ENCODE measurements around the gene MPZL2.

DNA sequence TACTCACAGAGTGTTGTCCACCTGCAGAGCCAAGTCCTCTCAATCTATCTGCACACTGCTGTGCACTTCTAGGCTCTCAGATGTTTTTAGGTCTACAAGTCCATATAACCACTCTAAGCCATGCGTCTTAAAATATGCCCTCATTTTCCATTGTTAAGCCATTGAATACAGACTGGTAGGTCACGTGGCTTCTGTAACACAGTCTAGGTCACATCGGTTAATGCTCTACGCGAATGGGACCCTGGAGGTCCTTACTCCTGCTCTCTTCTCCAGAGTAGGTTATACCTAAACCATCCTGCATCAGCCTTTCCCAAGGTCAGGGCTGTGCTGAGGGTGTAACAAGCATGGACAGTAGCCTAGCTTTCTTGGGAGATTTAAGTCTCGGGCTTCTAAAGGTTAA is 40.1 kb downstream of the MPZL2 start:
- TF ChIP-seq ZFP36 (IDR thresholded peaks at IDR 0.05; ENCODE audit: borderline replicate concordance, low read depth, low read length, partially characterized antibody) (no peak), HMG20B (CRISPR knock-in tag; conservative IDR thresholded peaks at IDR 0.05) (no peak), ZNF232 (CRISPR knock-in tag; IDR thresholded peaks at IDR 0.05; ENCODE audit: borderline replicate concordance) (no peak), SP2 (CRISPR knock-in tag; IDR thresholded peaks at IDR 0.05) (no peak), EP300 (IDR thresholded peaks at IDR 0.05; ENCODE audit: low read depth in 2 of 2, low read length in 2 of 2) (no peak), EP300 (CRISPR knock-in tag; IDR thresholded peaks at IDR 0.05; ENCODE audit: borderline replicate concordance) (no peak), ZNF790 (CRISPR knock-in tag; IDR thresholded peaks at IDR 0.05; ENCODE audit: borderline replicate concordance) (no peak), ATF1 (CRISPR knock-in tag; IDR thresholded peaks at IDR 0.05) (no peak)
- TF ChIP-seq, protein P1, sequence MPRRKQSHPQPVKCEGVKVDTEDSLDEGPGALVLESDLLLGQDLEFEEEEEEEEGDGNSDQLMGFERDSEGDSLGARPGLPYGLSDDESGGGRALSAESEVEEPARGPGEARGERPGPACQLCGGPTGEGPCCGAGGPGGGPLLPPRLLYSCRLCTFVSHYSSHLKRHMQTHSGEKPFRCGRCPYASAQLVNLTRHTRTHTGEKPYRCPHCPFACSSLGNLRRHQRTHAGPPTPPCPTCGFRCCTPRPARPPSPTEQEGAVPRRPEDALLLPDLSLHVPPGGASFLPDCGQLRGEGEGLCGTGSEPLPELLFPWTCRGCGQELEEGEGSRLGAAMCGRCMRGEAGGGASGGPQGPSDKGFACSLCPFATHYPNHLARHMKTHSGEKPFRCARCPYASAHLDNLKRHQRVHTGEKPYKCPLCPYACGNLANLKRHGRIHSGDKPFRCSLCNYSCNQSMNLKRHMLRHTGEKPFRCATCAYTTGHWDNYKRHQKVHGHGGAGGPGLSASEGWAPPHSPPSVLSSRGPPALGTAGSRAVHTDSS (CRISPR knock-in tag; conservative IDR thresholded peaks at IDR 0.05): no peak
- TF ChIP-seq, protein P2, sequence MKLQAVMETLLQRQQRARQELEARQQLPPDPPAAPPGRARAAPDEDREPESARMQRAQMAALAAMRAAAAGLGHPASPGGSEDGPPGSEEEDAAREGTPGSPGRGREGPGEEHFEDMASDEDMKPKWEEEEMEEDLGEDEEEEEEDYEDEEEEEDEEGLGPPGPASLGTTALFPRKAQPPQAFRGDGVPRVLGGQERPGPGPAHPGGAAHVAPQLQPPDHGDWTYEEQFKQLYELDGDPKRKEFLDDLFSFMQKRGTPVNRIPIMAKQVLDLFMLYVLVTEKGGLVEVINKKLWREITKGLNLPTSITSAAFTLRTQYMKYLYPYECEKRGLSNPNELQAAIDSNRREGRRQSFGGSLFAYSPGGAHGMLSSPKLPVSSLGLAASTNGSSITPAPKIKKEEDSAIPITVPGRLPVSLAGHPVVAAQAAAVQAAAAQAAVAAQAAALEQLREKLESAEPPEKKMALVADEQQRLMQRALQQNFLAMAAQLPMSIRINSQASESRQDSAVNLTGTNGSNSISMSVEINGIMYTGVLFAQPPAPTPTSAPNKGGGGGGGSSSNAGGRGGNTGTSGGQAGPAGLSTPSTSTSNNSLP (IDR thresholded peaks at IDR 0.05; ENCODE audit: low read depth, low read length): no peak
